OCI-LY7 (cell line): Measurements from ENCODE around the gene EME1.

Experiments used
- EZH2phosphoT487 ChIP-seq: fragments of 200-600 bp; sonication (generic); IDR thresholded peaks from 2 replicates; pipeline ENCODE4 v1.6.1; 2018; ENCODE audit warnings: low read depth, borderline replicate concordance, mild to moderate bottlenecking, mixed run types, antibody characterized with exemption, low read length, moderate library complexity, mixed read lengths
- TF ChIP-seq, protein P1 (sequence below): fragments of 200-600 bp; sonication (generic); conservative IDR thresholded peaks from 2 replicates; pipeline ENCODE4 v1.5.1; 2014; ENCODE audit warnings: mild to moderate bottlenecking, antibody characterized with exemption, low read length, moderate library complexity, mixed read lengths

DNA sequence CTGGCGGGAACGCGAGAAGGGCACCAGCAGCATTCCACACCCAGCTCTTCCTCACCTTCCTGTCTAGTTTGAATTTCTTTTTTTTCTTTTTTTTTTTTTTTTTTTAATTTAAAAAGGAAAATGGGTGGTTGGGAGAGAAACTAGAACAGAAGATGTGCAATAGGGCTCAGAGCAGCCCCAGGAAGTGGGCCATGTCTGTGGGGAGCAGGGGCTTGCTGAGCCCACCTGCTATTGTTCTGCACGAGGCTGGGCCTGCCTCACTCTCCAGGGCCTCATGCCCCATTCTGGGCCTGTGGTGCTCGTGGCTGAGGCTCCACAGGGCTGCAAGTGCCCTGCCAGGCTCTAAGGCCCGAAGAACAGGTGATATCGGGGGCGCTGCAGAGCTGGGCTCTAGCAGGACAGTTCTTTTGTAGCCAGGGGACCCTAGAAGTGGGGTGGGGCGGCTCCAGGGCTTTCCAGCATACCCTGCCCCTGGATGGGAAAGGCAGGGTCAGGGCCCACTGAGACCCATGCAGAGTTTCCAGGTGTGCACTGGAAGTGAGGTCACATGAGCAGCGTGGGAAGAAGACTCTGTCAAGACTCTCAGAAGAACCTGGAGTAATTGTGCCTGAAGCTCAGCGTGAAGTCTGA is 12.4 kb upstream of the EME1 start:
- TF ChIP-seq, protein P1, sequence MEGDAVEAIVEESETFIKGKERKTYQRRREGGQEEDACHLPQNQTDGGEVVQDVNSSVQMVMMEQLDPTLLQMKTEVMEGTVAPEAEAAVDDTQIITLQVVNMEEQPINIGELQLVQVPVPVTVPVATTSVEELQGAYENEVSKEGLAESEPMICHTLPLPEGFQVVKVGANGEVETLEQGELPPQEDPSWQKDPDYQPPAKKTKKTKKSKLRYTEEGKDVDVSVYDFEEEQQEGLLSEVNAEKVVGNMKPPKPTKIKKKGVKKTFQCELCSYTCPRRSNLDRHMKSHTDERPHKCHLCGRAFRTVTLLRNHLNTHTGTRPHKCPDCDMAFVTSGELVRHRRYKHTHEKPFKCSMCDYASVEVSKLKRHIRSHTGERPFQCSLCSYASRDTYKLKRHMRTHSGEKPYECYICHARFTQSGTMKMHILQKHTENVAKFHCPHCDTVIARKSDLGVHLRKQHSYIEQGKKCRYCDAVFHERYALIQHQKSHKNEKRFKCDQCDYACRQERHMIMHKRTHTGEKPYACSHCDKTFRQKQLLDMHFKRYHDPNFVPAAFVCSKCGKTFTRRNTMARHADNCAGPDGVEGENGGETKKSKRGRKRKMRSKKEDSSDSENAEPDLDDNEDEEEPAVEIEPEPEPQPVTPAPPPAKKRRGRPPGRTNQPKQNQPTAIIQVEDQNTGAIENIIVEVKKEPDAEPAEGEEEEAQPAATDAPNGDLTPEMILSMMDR, result no peak
- no peak for TF ChIP-seq EZH2phosphoT487
